Esophagus muscularis mucosa (tissue), 4 donors: ENCODE measurements around the gene IFIT5. TPM values are rescaled to one million over a fixed set of nuclear protein-coding genes. Genes with fewer than 3 reads are reported as not detected.

Source experiments
- DNase-seq: peaks from one replicate; pipeline ENCODE4 v3.0.0-alpha.2; 2017; ENCODE audit errors: extremely low spot score
- H3K27ac ChIP-seq, 4 donors: fragments of 200-600 bp; sonication (generic); replicated peaks in 1 of 4; 1 replicate in 3 of 4; 2 replicates in 1 of 4; pipeline ENCODE4 v1.5.1; 2016 to 2019; ENCODE audit warnings: mild to moderate bottlenecking in 1 of 4
- H3K27me3 ChIP-seq, 4 donors: fragments of 200-600 bp; sonication (generic); one replicate each; pipeline versions ENCODE4 v1.5.1 to v1.6.0; 2016 to 2019
- H3K36me3 ChIP-seq, 4 donors: fragments of 200-600 bp; sonication (generic); one replicate each; pipeline ENCODE4 v1.5.1; 2016 to 2019
- H3K4me1 ChIP-seq, 4 donors: fragments of 200-600 bp; sonication (generic); one replicate each; pipeline ENCODE4 v1.5.1; 2016 to 2019
- H3K4me3 ChIP-seq, 4 donors: fragments of 200-600 bp; sonication (generic); 1 replicate in 2 of 4; 2 replicates in 2 of 4; pipeline ENCODE4 v1.5.1; 2016 to 2019; ENCODE audit warnings: mild to moderate bottlenecking in 4 of 4, moderate library complexity in 1 of 4
- H3K9me3 ChIP-seq, 4 donors: fragments of 200-600 bp; sonication (generic); 1 replicate in 3 of 4; 2 replicates in 1 of 4; pipeline ENCODE4 v1.5.1; 2016 to 2019
- EP300 ChIP-seq: sonication (generic); formaldehyde crosslinking; IDR thresholded peaks from one replicate; pipeline ENCODE4 v1.6.1; 2017; ENCODE audit warnings: antibody characterized with exemption
- POLR2A ChIP-seq: fragments of 450-650 bp; IDR thresholded peaks from one replicate; pipeline ENCODE4 v1.6.1; 2017; ENCODE audit warnings: antibody characterized with exemption, moderate library complexity, mild to moderate bottlenecking, low read depth
- POLR2AphosphoS5 ChIP-seq, 2 donors: sonication (generic); formaldehyde crosslinking; IDR thresholded peaks; one replicate each; pipeline ENCODE4 v1.6.1; 2017; ENCODE audit warnings: antibody characterized with exemption in 2 of 2
- WGBS: methylation state at CpG from one replicate; pipeline ENCODE4 v1.1.5; 2018; 5-methylcytosine and 5-hydroxymethylcytosine counted together
- intact Hi-C: fragments of 100-400 bp; cut with DNase I; formaldehyde crosslinking; loops from one replicate; pipeline ENCODE4 v1.15.1; 2023
- total RNA-seq, 4 donors: library from RNA; depleted of rRNA; stranded (reverse); fragments of >200 nt; gene quantifications; one replicate each; pipeline versions ENCODE4 v1.1.0 to v1.2.1, GENCODE V29; 2016
- TF ChIP-seq, protein P1 (sequence below), 3 experiments: fragments of 200-600 bp in 2 of 3; fragments of 450-650 bp in 1 of 3; sonication (generic) in 2 of 3; IDR thresholded peaks; one replicate each; pipeline ENCODE4 v1.5.1; 2017 to 2019; ENCODE audit warnings: antibody characterized with exemption in 3 of 3, mild to moderate bottlenecking in 2 of 3, moderate library complexity in 1 of 3

IFIT5 gene
- total RNA-seq, 4 donors from 2014 or later = 13.0 to 23.3 (median 19.1) TPM

DNA sequence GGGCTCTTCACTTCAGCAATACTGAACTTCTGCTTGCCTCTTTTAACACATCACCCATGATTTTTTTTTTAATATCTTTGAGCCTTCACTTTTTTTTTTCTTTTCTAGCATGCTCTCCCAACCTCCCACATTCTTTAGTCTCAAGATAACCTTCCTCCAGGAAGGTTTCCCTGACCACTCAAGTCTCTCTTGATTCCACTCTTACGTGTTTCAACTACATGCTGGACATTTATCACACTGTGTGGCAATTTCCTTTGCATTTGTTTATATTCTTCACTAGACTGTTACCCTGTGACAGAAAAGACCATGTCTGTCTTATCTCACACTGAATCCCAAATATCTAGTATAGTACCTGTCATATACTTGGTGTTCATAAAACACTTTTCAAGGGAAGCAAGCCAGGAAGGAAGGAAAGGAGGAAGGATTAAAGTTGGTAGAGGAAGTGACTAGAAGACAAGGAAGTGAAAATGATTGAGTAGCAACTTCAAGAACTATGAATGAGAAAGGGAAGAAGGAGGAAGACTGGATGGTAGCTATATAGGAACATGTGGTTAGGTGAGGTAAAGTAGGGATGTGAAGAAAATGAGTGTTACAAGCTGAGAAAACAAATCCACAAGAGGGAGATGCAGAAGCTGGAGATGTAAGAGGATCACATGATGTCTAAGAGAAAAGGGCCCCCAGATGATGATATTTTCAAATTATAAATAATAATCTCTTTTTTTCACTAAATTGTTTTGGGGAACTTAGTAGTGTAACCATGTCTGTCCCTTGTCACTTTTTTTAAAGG is 40.4 kb downstream of the IFIT5 start:
- no peaks in the 10 kb centered on the region for H3K36me3 ChIP-seq
- no peak for DNase-seq
- H3K27me3 ChIP-seq = no peaks in the 10 kb centered on the region
- TF ChIP-seq POLR2A (no peak), POLR2AphosphoS5 (IDR thresholded peaks at IDR 0.05) (no peak), EP300 (no peak)
- H3K4me1 ChIP-seq = peaks cover 0 to 14% (median 7%) of the 10 kb centered on the region in 4 donors
- H3K27ac ChIP-seq = no peak overlapping the region
- 76% methylated on average over 1 of the region's 1 CpG for WGBS
- no peaks in the 10 kb centered on the region for H3K9me3 ChIP-seq
- intact Hi-C loops = no loop called here
- no peak overlapping the region for H3K4me3 ChIP-seq

DNA sequence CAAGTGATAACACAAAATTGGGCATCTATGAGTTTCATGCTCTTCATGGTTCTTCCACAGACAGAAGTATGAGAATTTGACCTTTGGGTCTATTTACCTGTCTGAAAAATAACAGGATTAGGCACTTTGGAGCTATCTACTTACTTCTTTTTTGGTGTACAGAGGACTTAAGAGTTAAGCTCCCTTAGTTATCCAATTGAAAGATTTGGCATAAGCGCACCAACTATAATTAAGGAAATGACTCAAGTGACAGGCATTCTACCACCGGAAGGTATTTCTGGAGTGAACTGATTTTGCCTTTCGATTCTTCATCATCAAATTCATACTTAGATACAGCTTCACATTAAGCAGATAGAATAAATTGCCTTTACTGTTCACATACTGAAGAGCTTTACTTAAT is 43.9 kb downstream of the IFIT5 start:
- Histone ChIP-seq H3K4me3 (no peak overlapping the region), H3K36me3 (no peaks in the 10 kb centered on the region), H3K4me1 (peaks cover 0 to 14% (median 7%) of the 10 kb centered on the region in 4 donors), H3K27ac (peak overlapping the region in 2 of 4 donors; percentile 3 to 41), H3K27me3 (no peaks in the 10 kb centered on the region), H3K9me3 (no peaks in the 10 kb centered on the region)
- WGBS = 51% methylated on average over 3 of the region's 3 CpGs
- DNase-seq = no peak
- TF ChIP-seq EP300 (no peak), POLR2AphosphoS5 (IDR thresholded peaks at IDR 0.05) (no peak), POLR2A (no peak)
- TF ChIP-seq, protein P1, sequence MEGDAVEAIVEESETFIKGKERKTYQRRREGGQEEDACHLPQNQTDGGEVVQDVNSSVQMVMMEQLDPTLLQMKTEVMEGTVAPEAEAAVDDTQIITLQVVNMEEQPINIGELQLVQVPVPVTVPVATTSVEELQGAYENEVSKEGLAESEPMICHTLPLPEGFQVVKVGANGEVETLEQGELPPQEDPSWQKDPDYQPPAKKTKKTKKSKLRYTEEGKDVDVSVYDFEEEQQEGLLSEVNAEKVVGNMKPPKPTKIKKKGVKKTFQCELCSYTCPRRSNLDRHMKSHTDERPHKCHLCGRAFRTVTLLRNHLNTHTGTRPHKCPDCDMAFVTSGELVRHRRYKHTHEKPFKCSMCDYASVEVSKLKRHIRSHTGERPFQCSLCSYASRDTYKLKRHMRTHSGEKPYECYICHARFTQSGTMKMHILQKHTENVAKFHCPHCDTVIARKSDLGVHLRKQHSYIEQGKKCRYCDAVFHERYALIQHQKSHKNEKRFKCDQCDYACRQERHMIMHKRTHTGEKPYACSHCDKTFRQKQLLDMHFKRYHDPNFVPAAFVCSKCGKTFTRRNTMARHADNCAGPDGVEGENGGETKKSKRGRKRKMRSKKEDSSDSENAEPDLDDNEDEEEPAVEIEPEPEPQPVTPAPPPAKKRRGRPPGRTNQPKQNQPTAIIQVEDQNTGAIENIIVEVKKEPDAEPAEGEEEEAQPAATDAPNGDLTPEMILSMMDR (IDR thresholded peaks at IDR 0.05) = no peak
- intact Hi-C loops = no loop called here

DNA sequence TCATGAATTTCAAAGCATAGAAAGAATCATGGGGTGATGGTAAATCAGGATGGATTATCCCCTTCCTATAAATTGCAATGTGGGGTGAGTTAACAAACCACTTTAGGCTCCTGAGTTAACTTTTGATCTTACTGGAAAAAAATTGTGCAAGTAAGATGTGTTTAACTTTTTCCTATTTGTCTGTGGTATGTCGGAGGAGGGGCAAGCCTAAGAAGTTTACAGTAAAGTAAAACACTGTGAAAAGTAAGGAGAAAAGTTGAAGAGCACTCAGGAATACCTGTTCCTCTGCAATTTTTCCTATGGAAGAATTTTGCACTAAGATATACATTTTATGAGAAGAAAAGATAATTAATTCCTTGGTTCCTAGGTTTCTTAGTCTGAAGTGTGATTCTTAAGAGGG is 44.4 kb downstream of the IFIT5 start:
- intact Hi-C loops = no loop called here
- peaks cover 0 to 14% (median 7%) of the 10 kb centered on the region in 4 donors for H3K4me1 ChIP-seq
- WGBS = 78% methylated on average over 1 of the region's 1 CpG
- H3K4me3 ChIP-seq = no peak overlapping the region
- peak overlapping the region in 2 of 4 donors; percentile 3 to 41 for H3K27ac ChIP-seq
- no peaks in the 10 kb centered on the region for H3K27me3 ChIP-seq
- no peak for DNase-seq
- no peaks in the 10 kb centered on the region for H3K36me3 ChIP-seq
- TF ChIP-seq POLR2A (no peak), POLR2AphosphoS5 (IDR thresholded peaks at IDR 0.05) (no peak), EP300 (no peak)
- TF ChIP-seq, protein P1 (IDR thresholded peaks at IDR 0.05) = no peak
- H3K9me3 ChIP-seq = no peaks in the 10 kb centered on the region

DNA sequence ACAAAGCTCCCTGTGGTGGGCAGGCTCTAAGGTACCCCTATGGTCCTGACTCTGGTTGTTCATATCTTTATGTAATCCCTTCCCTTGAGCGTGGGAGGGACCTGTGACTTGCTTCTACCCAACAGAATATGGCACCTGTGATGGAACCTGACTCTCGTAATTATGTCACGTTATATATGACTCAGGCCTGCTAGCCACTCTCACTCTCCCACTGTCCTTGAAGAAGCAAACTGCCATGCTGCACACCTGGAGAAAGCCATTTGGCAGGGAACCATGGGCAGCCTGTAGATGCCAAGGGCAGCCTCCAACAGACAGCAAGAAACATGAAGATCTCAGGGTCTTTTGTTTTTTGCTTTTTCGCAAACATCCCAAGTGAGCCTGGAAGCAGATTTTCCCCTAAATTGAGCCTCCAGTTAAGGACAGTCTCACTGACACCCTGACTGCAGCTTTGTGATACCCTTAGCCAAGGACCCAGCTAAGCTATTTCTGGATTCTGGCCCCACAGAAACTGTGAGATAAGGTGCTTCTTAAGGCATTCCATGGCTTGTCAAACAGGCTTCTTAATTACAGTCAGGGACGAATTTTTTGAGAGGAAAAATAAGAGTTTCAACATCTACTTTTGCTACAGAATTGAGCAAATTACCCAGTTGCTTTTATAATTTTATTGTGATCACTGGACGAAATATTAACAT is 49.6 kb downstream of the IFIT5 start:
- Histone ChIP-seq H3K27me3 (no peaks in the 10 kb centered on the region), H3K4me1 (peaks cover 0 to 17% (median 10%) of the 10 kb centered on the region in 4 donors)
- no peak for DNase-seq

DNA sequence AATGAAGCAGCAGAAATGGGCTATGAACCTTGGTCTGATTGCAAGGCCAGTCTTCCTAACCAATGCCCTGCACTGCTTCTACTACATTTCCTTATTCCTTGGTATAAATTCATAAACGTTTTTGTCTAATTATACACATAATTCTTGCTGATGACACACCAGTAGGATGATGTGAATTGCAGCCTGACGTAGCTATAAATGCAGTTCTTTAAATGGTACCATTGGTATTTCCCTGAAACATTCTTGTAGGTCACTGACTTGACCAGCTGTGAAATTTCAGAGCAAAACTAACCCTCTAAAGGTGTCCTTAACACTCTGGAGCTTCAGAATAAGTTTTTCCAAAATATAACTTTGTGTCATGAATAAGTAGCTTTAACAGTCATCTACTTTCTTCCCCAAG is 50.8 kb downstream of the IFIT5 start:
- H3K27me3 ChIP-seq = no peaks in the 10 kb centered on the region
- TF ChIP-seq POLR2A (no peak), POLR2AphosphoS5 (IDR thresholded peaks at IDR 0.05) (no peak), EP300 (no peak)
- TF ChIP-seq, protein P1 (IDR thresholded peaks at IDR 0.05) = no peak
- WGBS = 61% methylated on average over 2 of the region's 2 CpGs
- H3K9me3 ChIP-seq = no peaks in the 10 kb centered on the region
- no peak overlapping the region for H3K27ac ChIP-seq
- intact Hi-C loops = loop anchor here (5.0 kb wide), 1 partner anchor 97 kb away; no protein-coding TSS in a partner anchor
- H3K4me1 ChIP-seq = peaks cover 0 to 17% (median 11%) of the 10 kb centered on the region in 4 donors
- no peaks in the 10 kb centered on the region for H3K36me3 ChIP-seq
- H3K4me3 ChIP-seq = no peak overlapping the region
- no peak for DNase-seq

More for the DNA sequence above, 49.6 kb downstream of the IFIT5 start:
- Histone ChIP-seq H3K27ac (no peak overlapping the region), H3K4me3 (no peak overlapping the region), H3K36me3 (no peaks in the 10 kb centered on the region), H3K9me3 (no peaks in the 10 kb centered on the region)
- 88% methylated on average over 6 of the region's 6 CpGs for WGBS
- intact Hi-C loops = no loop called here
- TF ChIP-seq POLR2A (no peak), EP300 (no peak), POLR2AphosphoS5 (IDR thresholded peaks at IDR 0.05) (no peak)
- TF ChIP-seq, protein P1 (IDR thresholded peaks at IDR 0.05) = no peak
